NCI-H446 treated with DMSO at 0.1 percent for 48 hours (cell line): Measurements from ENCODE around the gene RPGRIP1L.

Source experiments
- DNase-seq: peaks from one replicate; lab custom pipeline; 2025; lab: John Stamatoyannopoulos, UW

RPGRIP1L gene

GRCh38 chr16:53703590-53704444 lies at the start of gene RPGRIP1L, which contains the start of gene FTO:
Gene RPGRIP1L (minus strand): TSS chr16:53703859. CDS start chr16:53700723, 3,136 bp downstream.
Gene FTO (plus strand): TSS chr16:53704156.
- peak; percentile 95 for DNase-seq

GRCh38 chr16:53753431-53753830 lies 49.8 kb upstream of the RPGRIP1L start:
- no peak for DNase-seq

- no peak for DNase-seq
Measured at GRCh38 chr16:53752560-53752959, 48.9 kb upstream of the RPGRIP1L start.

GRCh38 chr16:53745753-53746266 lies 42.2 kb upstream of the RPGRIP1L start:
- DNase-seq = no peak

- no peak for DNase-seq
Measured at GRCh38 chr16:53745086-53745485, 41.4 kb upstream of the RPGRIP1L start.

GRCh38 chr16:53744449-53744848 lies 40.8 kb upstream of the RPGRIP1L start:
- DNase-seq = no peak

- DNase-seq = no peak
Measured at GRCh38 chr16:53743149-53743566, 39.5 kb upstream of the RPGRIP1L start.

GRCh38 chr16:53741546-53741945 lies 37.9 kb upstream of the RPGRIP1L start:
- peak; percentile 10 for DNase-seq

- DNase-seq = no peak
Measured at GRCh38 chr16:53740933-53741531, 37.4 kb upstream of the RPGRIP1L start.

GRCh38 chr16:53740476-53740875 lies 36.8 kb upstream of the RPGRIP1L start:
- no peak for DNase-seq

- no peak for DNase-seq
Measured at GRCh38 chr16:53737552-53737951, 33.9 kb upstream of the RPGRIP1L start.

- DNase-seq = no peak
Measured at GRCh38 chr16:53736297-53736696, 32.6 kb upstream of the RPGRIP1L start.

- DNase-seq = no peak
Measured at GRCh38 chr16:53734908-53735307, 31.2 kb upstream of the RPGRIP1L start.

GRCh38 chr16:53732296-53732929 lies 28.8 kb upstream of the RPGRIP1L start:
- no peak for DNase-seq

GRCh38 chr16:53730693-53731092 lies 27.0 kb upstream of the RPGRIP1L start:
- no peak for DNase-seq

- DNase-seq = no peak
Measured at GRCh38 chr16:53726625-53727024, 23.0 kb upstream of the RPGRIP1L start.

GRCh38 chr16:53721017-53721416 lies 17.4 kb upstream of the RPGRIP1L start:
- DNase-seq = no peak

GRCh38 chr16:53717577-53717976 lies 13.9 kb upstream of the RPGRIP1L start:
- DNase-seq = no peak

GRCh38 chr16:53715023-53715384 lies 11.3 kb upstream of the RPGRIP1L start:
- DNase-seq = no peak

- DNase-seq = peak; percentile 52
Measured at GRCh38 chr16:53714205-53715022, 10.8 kb upstream of the RPGRIP1L start.

GRCh38 chr16:53713403-53714204 lies 9.9 kb upstream of the RPGRIP1L start:
- DNase-seq = no peak
